ENCODE data around the gene NRIP3. TPM values are rescaled to one million over a fixed set of nuclear protein-coding genes. Genes with fewer than 3 reads are reported as not detected.
A peak's percentile ranks its signal among the peaks of the same experiment; 100 is the strongest.

Gene NRIP3
- total RNA-seq, 1 donor, result 6.2 TPM

DNA sequence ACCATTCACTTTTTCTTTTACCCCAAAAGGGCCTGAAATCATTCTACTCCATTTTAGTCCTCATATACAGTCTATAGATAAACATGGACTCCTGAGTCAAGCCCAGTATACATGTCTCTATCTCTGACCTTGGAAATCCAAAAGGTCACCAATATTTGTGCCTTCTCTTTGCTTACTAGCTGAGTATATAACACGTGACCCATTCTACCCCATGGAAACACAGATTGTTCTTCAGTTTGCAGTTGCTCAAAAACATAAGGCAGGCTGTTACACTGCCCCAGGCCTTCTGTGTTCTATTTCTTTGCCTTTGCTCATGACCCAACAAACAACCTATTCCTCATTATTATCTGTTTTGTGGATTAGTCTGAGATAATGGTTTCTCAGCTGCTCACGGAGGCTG, 5.8 kb downstream of the NRIP3 start:
- no peaks in the 10 kb centered on the region for H3K36me3 ChIP-seq (ENCODE audit: insufficient read depth, low read length)
- H3K27ac ChIP-seq (ENCODE audit: low read depth, low read length), result no peak overlapping the region
- peaks cover 17% of the 10 kb centered on the region for H3K4me1 ChIP-seq (ENCODE audit: insufficient read depth, low read length)
- H3K4me2 ChIP-seq (ENCODE audit: insufficient read depth, low read length), result no peak overlapping the region
- no peak overlapping the region for H3K4me3 ChIP-seq (ENCODE audit: insufficient read depth, low read length)
- TF ChIP-seq, protein P1, sequence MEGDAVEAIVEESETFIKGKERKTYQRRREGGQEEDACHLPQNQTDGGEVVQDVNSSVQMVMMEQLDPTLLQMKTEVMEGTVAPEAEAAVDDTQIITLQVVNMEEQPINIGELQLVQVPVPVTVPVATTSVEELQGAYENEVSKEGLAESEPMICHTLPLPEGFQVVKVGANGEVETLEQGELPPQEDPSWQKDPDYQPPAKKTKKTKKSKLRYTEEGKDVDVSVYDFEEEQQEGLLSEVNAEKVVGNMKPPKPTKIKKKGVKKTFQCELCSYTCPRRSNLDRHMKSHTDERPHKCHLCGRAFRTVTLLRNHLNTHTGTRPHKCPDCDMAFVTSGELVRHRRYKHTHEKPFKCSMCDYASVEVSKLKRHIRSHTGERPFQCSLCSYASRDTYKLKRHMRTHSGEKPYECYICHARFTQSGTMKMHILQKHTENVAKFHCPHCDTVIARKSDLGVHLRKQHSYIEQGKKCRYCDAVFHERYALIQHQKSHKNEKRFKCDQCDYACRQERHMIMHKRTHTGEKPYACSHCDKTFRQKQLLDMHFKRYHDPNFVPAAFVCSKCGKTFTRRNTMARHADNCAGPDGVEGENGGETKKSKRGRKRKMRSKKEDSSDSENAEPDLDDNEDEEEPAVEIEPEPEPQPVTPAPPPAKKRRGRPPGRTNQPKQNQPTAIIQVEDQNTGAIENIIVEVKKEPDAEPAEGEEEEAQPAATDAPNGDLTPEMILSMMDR (IDR thresholded peaks at IDR 0.05; ENCODE audit: extremely low read depth, low read depth, low read length), result no peak
- H3K27me3 ChIP-seq (ENCODE audit: insufficient read depth, low read length), result no peaks in the 10 kb centered on the region
- H2AFZ ChIP-seq (ENCODE audit: low read length), result no peak overlapping the region
- DNase-seq (ENCODE audit: insufficient read length, low spot score, missing footprints), result no peak
- no peaks in the 10 kb centered on the region for H3K9me3 ChIP-seq (ENCODE audit: low read depth, low read length)
- peaks cover 26% of the 10 kb centered on the region for H3K79me2 ChIP-seq (ENCODE audit: insufficient read depth, low read length)
- H4K20me1 ChIP-seq (ENCODE audit: insufficient read depth, low read length), result no peaks in the 10 kb centered on the region

GRCh38 chr11:8997451-8997850, 6.3 kb downstream of the NRIP3 start:
- H3K9me3 ChIP-seq (ENCODE audit: low read depth, low read length), result no peaks in the 10 kb centered on the region
- H3K27ac ChIP-seq (ENCODE audit: low read depth, low read length), result no peak overlapping the region
- no peak overlapping the region for H2AFZ ChIP-seq (ENCODE audit: low read length)
- no peaks in the 10 kb centered on the region for H3K27me3 ChIP-seq (ENCODE audit: insufficient read depth, low read length)
- H3K4me1 ChIP-seq (ENCODE audit: insufficient read depth, low read length), result peaks cover 11% of the 10 kb centered on the region
- H3K4me3 ChIP-seq (ENCODE audit: insufficient read depth, low read length), result no peak overlapping the region
- peaks cover 23% of the 10 kb centered on the region for H3K79me2 ChIP-seq (ENCODE audit: insufficient read depth, low read length)
- TF ChIP-seq, protein P1 (IDR thresholded peaks at IDR 0.05; ENCODE audit: extremely low read depth, low read depth, low read length), result no peak
- no peaks in the 10 kb centered on the region for H3K36me3 ChIP-seq (ENCODE audit: insufficient read depth, low read length)
- no peaks in the 10 kb centered on the region for H4K20me1 ChIP-seq (ENCODE audit: insufficient read depth, low read length)
- no peak for DNase-seq (ENCODE audit: insufficient read length, low spot score, missing footprints)
- no peak overlapping the region for H3K4me2 ChIP-seq (ENCODE audit: insufficient read depth, low read length)

DNA sequence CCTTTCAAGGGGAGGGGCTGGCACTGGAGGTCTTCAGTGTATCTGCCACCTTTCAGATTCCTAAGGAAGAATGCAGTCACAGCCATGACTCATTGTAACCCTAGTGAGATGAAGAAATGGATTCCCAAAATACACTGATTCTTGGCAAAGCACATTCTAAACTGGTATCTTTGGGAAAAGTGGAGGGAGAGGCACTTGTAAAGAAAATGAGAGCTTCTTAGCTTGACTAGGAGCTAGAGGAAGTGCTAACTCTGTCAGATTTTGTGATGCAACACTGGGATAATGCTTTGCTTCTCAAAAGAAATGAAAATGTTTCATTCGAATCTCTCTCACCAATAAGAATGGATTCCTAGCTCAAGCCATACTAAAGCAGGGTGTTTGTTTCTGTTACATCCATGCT, 14.3 kb downstream of the NRIP3 start:
- peaks cover 17% of the 10 kb centered on the region for H3K4me1 ChIP-seq (ENCODE audit: insufficient read depth, low read length)
- H4K20me1 ChIP-seq (ENCODE audit: insufficient read depth, low read length), result no peaks in the 10 kb centered on the region
- no peaks in the 10 kb centered on the region for H3K27me3 ChIP-seq (ENCODE audit: insufficient read depth, low read length)
- H3K4me3 ChIP-seq (ENCODE audit: insufficient read depth, low read length), result peak overlapping the region; percentile 12
- H3K36me3 ChIP-seq (ENCODE audit: insufficient read depth, low read length), result no peaks in the 10 kb centered on the region
- peak overlapping the region; percentile 59 for H3K4me2 ChIP-seq (ENCODE audit: insufficient read depth, low read length)
- TF ChIP-seq, protein P1 (IDR thresholded peaks at IDR 0.05; ENCODE audit: extremely low read depth, low read depth, low read length), result no peak
- no peak for DNase-seq (ENCODE audit: insufficient read length, low spot score, missing footprints)
- no peaks in the 10 kb centered on the region for H3K9me3 ChIP-seq (ENCODE audit: low read depth, low read length)
- H2AFZ ChIP-seq (ENCODE audit: low read length), result peak overlapping the region; percentile 80
- peak overlapping the region; percentile 54 for H3K27ac ChIP-seq (ENCODE audit: low read depth, low read length)
- H3K79me2 ChIP-seq (ENCODE audit: insufficient read depth, low read length), result no peaks in the 10 kb centered on the region

DNA sequence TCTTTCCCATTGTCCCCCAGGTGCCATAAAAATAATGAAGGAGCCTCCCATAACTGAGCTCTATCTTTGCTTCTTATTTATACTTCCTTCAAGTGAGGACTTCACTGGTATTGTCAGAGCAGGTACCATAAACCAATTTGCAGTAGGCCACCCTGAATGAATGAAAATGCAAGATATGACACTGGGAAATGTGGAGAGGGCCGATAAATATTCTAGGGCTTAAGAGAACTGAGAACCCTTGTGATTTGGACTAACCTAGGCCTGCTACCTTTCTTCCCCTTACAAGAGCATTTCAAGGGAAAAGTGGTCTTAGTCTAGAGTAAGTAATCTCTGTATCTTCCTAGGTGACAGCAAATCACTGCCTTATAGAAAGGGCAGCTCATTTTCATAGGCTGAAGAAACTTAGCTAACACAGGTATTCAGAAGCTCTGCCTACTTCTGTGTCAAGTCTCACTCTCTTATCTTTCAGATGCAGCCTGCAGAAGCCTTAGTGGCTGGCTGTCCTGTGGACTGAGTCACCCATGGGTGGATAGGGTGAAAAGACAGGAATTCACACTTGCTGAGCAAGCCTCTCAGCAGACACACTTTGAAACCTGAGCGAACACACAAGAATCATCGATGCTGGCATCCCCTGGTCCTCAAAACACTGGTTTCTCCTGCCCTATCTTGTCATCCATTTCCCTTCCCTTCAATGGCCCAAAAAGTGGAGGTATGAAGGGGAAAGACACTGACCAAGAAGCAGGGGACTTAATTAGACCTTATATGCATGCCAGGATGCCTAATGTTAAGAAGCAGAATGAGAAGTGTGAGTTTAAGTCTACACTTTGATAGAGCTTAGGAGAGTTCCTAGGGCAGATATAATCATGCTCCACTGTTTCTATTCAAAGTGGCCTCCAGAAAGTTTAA, 15.2 kb downstream of the NRIP3 start:
- no peaks in the 10 kb centered on the region for H4K20me1 ChIP-seq (ENCODE audit: insufficient read depth, low read length)
- H3K4me1 ChIP-seq (ENCODE audit: insufficient read depth, low read length), result peaks cover 17% of the 10 kb centered on the region
- TF ChIP-seq, protein P1 (IDR thresholded peaks at IDR 0.05; ENCODE audit: extremely low read depth, low read depth, low read length), result no peak
- H3K27me3 ChIP-seq (ENCODE audit: insufficient read depth, low read length), result no peaks in the 10 kb centered on the region
- peak overlapping the region; percentile 54 for H3K27ac ChIP-seq (ENCODE audit: low read depth, low read length)
- H3K9me3 ChIP-seq (ENCODE audit: low read depth, low read length), result no peaks in the 10 kb centered on the region
- DNase-seq (ENCODE audit: insufficient read length, low spot score, missing footprints), result no peak
- H2AFZ ChIP-seq (ENCODE audit: low read length), result peak overlapping the region; percentile 42
- H3K4me2 ChIP-seq (ENCODE audit: insufficient read depth, low read length), result peak overlapping the region; percentile 59
- H3K79me2 ChIP-seq (ENCODE audit: insufficient read depth, low read length), result no peaks in the 10 kb centered on the region
- H3K36me3 ChIP-seq (ENCODE audit: insufficient read depth, low read length), result no peaks in the 10 kb centered on the region
- H3K4me3 ChIP-seq (ENCODE audit: insufficient read depth, low read length), result peak overlapping the region; percentile 15
